GM21619 (cell line): ENCODE data around the gene STK11IP.

ENCODE experiments used
- ATAC-seq: cut with Tn5 transposase; IDR thresholded peaks from one replicate; pipeline ENCODE4 v1.9.1; 2021; ENCODE audit not compliant: unreplicated experiment

STK11IP gene

DNA sequence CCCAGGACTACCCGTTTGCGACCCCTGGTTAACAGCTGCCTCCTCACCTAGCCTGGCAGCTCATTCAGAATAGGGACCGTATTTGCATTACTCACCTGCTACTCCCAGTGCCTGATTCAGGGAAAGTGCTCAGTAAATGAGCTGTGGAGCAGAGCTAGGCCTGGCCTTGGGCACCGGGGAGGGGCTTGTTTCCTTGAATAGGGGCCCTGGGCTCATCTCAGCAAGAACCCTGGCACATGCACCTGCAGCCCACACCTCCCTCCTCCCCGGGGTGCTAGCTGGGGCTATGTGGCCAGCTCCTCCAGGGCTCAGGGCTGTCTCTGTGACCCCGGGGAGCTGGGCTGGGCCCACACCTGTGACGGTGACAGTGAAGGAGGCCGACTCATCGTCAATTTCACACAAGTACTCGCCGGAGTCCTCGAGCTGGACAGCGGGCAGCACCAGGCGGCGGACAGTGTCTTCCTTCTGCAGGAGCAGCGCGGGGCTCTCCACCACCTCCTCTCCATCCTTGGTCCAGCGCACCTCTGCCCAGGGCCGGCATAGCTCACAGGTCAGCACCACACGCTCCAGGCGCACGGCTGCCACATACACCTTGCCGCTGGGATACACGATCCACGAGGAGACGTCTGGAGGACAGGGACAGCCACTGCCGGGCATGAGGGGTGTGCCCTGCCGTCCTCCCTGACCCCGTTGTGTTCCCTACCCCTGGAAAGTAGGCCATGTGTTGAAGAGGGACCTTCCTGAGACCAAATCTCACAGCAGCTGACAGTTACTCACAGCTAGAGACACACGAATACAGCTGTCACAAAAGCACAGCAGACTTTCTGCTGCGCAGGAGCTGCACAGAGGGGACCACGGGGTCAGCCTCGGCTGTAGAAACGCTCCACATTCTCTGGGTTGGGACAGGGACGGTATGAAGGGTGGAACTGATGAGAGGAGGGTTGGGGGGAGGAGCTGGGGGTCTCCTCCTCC is 35.3 kb upstream of the STK11IP start:
- ATAC-seq: no peak

- no peak for ATAC-seq
These were observed 34.3 kb upstream of the STK11IP start for GRCh38 chr2:219563271-219563928.

DNA sequence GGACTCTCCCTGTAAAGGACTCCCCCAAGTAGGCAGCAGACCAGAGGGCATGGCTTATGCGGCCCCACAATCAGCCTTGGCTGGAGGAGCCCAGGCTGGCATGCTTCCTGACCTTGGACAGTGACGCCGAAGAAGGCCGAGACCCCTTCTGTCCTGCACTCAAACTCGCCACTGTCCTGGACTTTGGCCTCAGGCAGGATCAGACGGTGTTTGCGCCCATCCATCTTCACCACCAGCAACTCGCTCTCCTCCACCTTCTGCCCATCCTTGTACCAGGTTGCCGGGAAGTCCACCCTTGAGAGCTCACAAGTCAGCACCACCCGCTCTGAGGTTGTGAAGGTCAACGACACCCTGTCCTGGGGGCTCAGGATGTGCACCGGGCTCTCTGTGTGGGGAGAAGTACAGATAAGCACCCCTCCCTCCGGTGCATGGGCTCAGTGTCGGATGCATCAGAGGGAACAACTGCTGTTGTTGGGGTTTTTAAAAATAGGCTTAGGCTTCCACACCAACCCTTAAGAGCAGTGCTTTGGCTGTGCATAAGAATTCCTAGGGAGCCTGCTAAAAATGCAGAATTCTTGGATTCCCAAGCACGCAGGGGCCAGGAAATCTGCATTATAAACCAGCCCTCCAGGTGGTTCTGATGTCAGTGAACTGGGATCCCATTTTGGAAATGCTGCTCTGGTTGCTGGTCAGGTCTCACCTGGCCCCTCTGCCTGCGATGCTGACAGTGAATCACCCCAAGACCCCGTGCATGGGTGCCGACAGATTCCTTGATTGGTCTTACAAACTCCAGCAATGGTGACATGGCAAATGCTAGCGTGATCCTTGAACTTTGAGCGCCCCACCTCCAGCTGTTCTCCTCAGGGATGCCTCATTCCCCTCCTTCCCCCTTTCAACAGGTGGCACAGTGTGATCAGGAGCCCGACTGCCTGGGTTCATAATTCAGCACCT is 32.3 kb upstream of the STK11IP start:
- ATAC-seq: no peak

DNA sequence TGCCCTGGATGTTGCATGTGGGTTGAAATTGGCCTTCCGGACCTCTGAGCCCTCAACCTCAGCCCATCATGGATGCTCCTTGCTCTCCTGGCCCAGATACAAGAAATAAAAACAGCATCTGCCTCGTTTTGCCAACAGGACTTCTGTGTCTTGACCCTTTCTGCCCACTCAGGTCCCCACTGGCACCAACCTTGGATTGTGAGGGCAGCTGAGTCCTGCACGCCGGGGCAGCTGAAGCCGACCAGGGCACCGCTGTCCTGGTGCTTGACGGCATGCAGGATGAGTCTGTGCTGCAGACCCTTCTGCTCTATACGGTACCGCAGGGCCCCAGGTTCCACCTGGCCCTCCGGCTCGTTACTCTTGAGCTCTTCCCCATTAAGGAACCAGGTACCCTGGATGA is 31.0 kb upstream of the STK11IP start:
- no peak for ATAC-seq

DNA sequence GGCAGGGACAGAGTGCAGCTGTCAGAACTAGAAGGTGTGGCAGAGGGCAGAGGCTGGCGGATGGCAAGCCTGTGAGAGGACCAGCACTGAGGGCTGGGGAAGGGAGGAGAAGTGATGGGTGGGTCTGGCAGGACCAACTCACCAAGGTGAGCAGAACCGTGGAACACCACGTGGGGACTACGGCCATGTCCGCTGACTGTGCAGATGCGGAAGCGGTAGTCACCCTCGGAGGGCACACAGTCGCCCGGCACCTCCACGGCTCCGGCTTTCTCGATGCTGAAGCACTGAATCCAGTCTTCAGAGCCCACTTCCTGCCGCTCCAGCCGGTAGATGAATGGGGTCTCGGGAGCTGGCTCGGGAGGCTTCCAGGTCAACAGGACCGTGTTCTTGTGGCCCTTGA is 30.5 kb upstream of the STK11IP start:
- ATAC-seq: no peak

GRCh38 chr2:219567791-219568361 is 29.8 kb upstream of the STK11IP start:
- no peak for ATAC-seq

DNA sequence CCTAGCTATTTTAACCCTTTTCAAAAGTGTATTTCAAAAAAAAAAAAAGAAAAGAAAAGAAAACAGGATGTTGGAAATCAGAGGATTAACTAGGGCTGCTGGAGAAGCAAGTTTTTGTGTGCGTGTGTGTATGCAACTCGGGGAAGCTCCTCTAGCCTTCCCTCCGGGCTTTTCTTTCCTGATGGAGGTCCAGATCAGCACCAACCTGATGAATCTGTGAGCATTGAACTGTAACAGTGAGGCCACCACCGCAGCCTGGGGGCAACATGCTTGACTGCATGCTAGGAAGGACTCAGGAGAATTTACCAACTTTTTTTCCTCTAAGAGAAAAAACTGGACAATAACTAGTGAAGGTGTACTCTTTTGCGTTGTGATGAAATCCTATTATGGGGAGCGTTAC is 28.6 kb upstream of the STK11IP start:
- no peak for ATAC-seq

DNA sequence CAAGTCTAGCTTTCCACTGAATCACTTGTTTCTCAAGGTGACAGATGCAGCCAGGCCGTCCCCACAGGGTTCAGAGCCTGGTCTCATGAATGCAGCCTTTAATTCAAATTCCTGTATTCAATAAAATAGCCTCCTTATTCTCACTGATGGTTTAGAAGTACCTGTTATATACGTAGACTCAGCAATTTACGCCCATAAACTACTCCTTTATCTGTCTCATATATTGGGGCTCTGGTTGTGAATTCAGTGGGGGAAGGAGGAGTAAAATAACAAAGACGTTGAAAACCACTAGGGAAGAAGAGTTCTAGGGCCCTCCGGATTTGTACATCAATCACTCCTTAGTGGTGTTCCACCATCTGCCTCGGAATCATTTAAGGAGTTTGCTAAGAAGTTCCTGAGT is 28.0 kb upstream of the STK11IP start:
- ATAC-seq: no peak

- no peak for ATAC-seq
These were observed 27.3 kb upstream of the STK11IP start for GRCh38 chr2:219570194-219570923.

GRCh38 chr2:219570924-219571310 is 26.7 kb upstream of the STK11IP start:
- no peak for ATAC-seq

DNA sequence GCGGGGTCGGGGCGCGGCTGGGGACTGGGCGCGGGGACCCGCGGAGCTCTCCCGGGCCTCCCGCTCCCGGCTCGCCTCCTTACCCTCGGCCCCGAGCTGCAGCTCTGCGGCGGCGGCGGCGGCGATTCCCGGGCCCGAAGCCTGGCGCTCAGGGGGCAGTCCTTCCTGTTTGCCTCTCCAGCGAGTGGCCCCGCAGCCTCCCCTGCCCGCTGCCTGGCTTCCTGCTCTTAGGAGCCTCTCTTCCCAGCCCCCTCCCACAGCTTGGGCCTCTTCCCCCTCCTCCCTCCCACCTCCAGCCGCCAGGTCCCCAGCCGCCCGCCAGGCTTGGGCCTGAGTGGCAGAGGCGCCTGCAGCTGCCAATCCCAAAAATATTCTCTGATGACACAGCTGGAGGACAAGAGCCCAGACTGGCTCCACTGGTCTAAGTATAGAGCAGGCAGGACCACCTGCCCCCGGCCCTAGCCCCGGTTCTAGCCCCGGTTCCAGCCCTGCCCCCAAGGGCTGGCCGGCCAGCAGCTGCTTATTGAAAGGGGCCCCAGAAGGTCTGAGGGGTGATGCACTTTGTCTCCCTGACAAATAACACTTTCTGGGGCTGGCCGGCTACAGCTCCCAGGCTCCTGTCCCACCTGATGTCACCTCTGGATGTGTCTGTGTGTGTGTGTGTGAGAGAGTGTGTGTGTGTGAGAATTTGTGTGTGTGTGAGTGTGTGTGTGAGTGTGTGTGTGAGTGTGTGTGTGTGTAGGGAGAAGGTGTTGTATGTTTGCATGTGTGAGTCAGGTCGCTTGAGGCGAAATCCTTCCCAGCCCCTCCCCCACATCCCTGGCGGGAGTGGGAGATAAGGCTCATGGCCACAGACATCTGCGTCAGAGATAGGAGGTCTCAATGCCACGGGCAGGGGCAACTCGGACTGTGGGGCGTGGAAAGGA is 26.1 kb upstream of the STK11IP start, which contains the start of gene OBSL1:
TSS of gene OBSL1 (minus strand) at position 229 of the 926 bp plus-strand sequence. CDS start 307 bp downstream, outside the sequence.
- ATAC-seq: no peak

DNA sequence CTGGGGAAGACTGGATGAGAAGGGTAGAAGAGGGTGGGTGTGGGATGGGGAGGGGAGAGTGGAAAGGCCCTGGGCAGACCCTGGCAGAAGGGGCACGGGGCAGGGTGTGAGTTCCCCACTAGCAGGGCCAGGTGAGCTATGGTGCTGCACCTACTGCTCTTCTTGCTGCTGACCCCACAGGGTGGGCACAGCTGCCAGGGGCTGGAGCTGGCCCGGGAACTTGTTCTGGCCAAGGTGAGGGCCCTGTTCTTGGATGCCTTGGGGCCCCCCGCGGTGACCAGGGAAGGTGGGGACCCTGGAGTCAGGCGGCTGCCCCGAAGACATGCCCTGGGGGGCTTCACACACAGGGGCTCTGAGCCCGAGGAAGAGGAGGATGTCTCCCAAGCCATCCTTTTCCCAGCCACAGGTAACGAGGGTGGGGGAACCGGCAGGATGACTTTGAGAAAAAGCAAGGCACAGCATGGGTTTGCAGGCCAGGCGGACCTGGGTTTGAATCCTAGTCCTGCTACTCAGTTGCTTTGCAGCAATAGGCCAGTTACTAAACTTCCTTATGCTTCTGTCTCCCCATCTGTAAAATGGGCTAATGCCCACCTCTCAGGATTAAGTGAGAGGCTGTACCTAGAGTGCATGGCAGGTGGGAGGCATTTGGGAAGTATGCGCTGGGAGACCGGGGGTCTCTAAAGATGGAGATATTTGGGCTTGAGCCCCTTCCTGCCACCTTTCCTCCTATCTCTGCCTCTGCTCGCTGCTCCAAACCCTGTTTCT is 25.2 kb upstream of the STK11IP start, which contains the start of gene INHA:
TSS of gene INHA (plus strand) at position 74 of the 765 bp plus-strand sequence. CDS start at position 139, 65 bp downstream.
- no peak for ATAC-seq

DNA sequence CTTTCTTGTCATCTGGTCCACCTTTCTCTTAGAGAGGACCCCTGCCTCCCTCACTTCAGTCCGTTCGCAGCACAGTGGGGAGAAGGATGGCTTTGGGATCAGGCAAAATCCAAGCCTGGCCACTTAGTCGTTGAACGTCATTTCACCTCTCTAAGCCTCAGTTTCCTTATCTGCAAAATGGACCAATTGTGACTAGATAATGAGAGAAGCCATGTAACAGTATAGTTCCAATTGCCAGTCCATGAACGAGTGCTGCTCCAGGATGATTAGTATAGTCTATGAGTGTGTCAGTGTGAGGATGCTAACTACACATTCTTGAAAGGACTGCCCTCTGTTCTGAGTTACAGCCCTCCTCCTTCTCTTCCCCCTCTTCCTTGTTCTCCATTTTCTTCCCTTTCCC is 24.5 kb upstream of the STK11IP start:
- ATAC-seq: no peak

DNA sequence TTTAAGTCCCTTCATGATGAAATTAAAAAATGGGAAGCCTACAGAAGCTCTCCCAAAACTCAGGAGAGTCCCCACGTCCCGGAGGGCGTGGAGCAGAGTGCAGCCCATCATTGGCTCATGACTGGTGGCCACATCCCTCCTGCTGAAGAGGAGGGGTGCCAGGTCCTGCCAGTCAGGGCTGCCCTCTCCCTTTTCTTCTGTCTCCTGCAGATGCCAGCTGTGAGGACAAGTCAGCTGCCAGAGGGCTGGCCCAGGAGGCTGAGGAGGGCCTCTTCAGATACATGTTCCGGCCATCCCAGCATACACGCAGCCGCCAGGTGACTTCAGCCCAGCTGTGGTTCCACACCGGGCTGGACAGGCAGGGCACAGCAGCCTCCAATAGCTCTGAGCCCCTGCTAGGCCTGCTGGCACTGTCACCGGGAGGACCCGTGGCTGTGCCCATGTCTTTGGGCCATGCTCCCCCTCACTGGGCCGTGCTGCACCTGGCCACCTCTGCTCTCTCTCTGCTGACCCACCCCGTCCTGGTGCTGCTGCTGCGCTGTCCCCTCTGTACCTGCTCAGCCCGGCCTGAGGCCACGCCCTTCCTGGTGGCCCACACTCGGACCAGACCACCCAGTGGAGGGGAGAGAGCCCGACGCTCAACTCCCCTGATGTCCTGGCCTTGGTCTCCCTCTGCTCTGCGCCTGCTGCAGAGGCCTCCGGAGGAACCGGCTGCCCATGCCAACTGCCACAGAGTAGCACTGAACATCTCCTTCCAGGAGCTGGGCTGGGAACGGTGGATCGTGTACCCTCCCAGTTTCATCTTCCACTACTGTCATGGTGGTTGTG is 23.0 kb upstream of the STK11IP start:
- no peak for ATAC-seq

DNA sequence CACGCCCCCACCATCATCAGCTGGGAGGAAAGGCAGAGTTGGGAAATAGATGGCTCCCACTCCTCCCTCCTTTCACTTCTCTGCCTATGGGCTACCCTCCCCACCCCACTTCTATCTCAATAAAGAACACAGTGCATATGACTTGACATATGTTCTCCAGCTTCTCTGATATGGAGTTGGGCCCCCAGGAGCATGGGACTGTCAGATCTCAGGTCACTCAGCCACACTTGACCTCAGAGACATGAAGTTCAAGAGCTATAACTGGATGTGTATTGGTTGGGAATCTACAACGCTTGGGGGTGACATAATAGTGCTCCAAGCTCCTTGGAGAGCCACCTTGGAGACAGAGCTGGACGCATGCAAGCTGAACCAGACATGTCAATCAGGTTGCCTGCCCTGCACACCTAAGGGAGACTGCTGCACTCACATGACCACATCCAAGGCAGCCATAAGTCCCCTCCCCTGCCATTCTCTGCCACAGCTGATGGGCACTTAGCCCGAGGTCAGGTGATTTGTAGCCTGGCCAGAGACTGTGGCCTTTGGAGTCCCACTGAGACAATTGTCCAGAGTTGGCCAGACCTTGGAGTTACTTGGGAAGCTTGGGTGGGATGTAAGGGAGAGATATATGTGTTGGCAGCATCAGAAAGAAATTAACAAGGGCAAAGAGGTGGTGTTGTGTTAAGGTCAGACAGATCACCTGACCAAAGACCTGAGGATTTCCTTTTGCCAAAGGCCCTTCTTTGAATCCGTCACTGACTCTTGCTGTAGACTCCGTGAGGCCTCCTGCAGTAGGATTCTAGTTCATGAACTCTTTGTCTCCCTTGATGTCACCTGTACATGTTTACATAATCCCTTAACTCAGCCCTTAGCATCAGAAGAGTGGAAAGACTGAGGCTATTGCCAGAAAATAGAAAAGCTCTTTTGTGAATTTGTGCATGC is 21.8 kb upstream of the STK11IP start:
- no peak for ATAC-seq
